KG1 (cell line): ENCODE data around the gene PPP3CA.
A peak's percentile ranks its signal among the peaks of the same experiment; 100 is the strongest.

Source experiments
- DNase-seq: peaks from one replicate; lab custom pipeline; 2025; lab: John Stamatoyannopoulos, UW

The PPP3CA gene

DNA sequence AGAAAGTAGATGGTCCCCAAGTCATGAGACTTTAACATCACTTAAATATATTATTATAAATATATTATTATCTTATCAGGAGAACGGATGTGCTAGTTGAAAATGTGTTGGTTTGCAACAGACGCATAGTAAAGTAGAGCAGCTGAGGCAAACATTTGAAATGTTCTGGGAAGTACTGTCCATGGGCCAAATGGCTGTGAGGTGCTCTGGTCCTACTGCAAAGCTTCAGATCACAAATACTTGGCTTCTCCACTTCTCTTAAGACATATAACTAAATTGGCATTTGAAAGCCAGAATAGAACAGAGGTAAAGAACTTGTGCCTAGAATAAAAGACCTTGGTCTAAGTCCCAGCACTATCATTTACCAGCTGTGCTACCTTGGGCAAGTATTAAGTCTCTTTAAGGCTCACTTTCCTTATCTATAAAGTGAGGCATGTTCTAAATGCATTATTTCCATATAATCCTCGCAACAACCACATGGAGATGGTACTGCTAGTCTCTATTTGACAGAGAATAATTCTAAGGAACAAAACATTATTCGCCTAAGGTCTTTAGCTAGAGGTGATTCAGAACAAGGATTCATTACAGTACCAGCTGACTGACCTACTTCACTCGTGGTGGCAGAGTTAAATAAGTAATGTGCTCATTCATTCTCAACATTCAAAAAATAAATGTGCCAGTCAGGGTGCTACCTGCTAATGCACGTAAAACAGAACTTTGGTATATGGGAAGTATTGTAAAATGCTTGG lies 297.1 kb downstream of the PPP3CA start:
- DNase-seq: no peak

DNA sequence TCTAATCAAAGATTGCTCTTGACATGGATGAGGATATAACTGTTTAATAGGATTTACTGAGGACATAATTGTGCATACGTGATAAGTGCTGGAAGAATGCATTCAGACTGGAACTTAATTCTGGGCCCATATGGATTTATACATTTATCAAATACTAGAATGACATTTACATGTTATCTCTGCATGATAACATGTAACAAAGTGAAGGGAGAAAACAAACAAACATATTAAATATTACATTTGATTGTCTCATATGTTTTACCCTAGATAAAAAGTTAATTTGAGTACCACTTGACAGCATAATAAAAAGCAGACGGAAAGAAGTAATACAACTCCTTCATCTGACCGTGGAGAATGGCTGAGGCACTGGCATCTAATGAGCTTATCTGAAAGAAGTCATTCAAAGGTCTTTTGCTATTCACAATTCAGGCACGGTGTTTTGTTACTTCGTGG lies 297.8 kb downstream of the PPP3CA start:
- no peak for DNase-seq

GRCh38 chr4:101044766-101045165 lies 302.6 kb downstream of the PPP3CA start:
- DNase-seq: no peak

DNA sequence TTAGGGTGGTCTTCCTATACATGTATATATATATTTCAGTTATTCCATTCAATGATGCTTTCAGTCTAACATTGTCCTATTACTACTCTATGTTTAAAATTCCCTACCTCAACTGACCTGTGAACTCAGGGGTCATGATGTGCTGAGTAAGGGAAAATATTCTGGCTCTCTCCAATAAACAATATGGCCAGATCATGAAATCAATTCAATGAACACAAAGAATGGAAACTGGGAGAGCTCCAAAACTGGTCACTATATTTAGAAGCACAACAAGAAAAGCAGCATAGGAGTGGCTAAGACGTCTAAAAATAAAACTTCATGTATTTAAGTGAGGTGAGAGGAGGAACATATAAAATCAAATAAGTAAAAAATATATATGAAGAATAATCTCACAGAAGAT lies 304.5 kb downstream of the PPP3CA start:
- DNase-seq: no peak

- no peak for DNase-seq
Measured at GRCh38 chr4:101040776-101041175, 306.6 kb downstream of the PPP3CA start.

DNA sequence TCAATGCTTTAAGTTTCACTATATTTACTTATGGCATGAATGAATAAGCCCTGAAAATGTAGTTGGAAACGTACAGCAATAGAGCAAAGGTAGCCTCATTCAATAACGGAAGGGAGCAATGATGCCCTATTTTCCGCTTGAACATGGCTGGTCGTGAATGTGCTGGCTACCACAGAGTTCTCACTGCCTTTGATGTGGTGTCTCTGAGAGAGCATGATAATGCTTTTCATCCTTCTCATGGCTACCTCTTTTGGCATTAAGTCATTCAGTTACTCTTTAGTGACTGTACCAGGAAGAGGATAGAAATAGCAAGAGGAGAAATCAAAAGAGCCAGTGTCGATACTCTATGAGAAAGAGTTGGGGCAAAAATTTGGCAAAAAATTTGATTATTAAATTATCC lies 308.0 kb downstream of the PPP3CA start:
- DNase-seq: no peak

- peak; percentile 22 for DNase-seq
Measured at GRCh38 chr4:101037938-101038413, 309.4 kb downstream of the PPP3CA start.

DNA sequence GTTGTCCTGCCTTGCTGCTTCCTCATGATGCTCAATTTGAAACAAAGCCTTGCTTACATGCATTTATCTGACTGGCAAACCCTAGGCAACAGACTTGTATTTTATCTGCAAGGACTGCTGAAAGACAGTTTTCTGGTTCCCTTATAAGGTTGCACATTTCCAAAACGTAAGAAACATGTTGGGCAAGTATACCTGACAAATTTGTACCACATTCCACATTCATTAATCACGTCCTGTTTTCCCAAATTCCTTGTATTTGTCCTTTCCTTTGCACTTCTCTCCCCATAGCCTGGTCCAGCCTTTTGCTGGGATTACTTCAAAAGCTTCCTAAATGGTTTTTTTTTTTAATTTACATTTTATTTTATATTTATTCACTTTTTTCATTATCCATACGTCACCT lies 310.1 kb downstream of the PPP3CA start:
- DNase-seq: no peak

- DNase-seq: no peak
Measured at GRCh38 chr4:101035487-101035886, 311.8 kb downstream of the PPP3CA start.

DNA sequence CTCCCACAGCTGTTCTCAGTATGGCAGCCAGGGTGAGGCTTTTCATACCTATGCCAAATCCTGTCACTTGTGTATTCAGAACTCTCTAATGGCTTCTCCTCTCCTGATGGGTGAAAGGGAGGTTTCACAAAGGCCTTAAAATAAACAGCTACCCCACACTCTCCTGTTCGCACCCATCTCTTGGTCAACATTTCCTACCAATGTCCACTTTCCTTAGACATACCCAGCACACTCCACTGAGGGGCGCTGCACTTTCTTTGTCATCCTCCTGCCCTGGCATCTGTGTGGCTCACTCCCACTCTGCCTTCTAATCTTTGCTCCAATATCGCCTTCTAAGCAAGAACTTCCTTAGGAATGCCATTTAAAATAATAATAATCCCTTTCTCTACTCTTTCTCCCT lies 313.3 kb downstream of the PPP3CA start:
- DNase-seq: no peak

DNA sequence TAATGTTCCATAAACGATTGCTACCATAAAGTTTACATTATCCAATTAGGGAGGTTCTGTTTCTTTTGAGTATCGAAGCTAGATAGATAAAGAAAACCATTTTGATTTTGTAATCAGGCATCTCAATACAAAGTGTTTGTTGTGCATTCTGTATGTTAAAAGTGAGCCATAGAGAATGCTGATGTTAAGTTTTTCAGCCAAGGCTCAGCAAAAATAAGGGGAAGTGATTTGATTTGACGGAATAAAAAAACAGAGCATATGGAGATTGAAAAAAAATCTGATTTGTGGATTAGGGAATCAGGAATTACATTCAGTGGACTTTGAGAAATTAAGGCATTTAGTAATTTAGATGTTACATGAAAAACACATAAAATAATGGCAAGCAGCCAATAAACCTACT lies 314.8 kb downstream of the PPP3CA start:
- DNase-seq: no peak

DNA sequence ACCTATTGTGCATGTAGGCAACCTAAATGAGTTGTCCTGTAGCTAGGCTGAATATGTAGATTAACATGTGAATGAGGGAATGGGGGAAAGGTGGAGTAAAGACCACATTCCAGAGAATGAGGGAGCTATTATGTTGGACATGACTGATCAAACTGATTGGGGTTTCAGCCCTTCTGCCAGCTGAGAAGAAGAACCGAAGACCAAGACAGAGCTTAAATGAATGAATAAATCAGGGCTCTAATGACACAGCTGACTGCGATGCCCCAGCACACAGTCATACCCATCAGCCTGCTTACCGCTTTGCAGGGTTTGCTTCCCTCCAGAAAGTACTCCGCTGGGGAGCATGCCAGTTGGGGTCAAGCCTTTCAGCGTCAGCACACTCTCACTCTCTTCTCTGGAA lies 315.4 kb downstream of the PPP3CA start:
- DNase-seq: no peak

GRCh38 chr4:101028886-101029285 lies 318.4 kb downstream of the PPP3CA start:
- DNase-seq: no peak

GRCh38 chr4:101027721-101028120 lies 319.6 kb downstream of the PPP3CA start:
- no peak for DNase-seq

DNA sequence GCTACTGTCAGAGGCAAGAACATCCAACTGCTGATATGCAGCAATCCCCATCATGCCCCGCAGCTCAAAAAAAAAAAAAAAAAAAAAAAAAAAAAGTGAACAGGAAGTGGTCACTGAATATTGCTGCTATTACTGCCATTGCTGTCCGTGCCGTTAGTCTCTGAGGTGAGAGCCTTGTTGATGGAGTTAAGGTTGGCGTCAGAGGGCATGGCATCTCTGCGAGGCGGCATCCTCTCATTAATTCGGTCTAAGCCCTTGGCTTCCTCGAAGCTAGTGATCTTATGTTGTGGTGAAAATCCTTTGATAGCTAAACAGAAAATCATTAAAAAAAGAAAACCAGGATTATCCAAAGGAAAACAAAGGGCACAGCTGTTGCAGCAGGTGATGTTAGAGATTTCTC lies 321.6 kb downstream of the PPP3CA start:
- DNase-seq: no peak

GRCh38 chr4:101022151-101023024 lies 324.9 kb downstream of the PPP3CA start:
- DNase-seq: no peak

DNA sequence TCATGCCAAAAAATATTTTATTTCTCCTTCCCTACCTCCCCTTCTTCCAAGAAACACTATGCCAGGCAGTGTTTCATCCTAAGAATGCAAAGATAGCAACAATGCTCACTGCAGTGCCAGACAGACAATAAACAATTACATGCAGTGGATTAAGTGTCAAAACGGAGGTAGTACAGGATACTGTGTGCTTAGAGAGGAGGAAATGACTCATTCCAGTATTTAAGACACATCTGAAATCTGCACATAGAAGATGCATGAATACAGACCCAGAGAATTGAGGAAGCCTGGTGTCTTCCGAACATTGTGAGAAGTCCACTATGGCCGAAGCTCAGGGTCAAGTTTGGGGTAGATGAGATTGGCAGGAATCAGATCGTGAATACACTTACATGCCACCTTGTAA lies 326.4 kb downstream of the PPP3CA start:
- DNase-seq: peak; percentile 58

DNA sequence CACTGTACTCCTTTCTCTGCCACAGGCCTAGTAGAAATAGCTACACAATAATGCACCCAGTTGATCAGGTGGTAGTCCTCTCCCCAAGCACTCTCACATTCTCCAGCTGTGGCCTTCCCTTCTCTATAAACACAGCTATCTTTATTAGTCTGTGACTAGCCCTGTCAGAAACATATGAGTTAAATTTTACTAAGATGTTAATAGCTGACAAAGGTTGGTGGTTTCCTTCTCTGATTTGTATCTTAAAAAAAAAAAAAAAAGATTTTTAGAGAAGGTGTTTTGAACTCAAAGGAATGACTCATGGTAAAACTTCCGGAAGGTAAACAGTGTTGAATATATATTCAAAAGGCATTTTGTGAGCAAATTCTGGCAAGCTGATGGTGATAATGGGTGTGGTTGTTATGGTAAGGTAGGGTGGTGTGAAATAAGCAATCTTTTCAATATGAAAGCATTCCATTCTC lies 327.4 kb downstream of the PPP3CA start:
- DNase-seq: no peak

GRCh38 chr4:101019313-101019712 lies 328.0 kb downstream of the PPP3CA start:
- DNase-seq: no peak

- DNase-seq: no peak
Measured at GRCh38 chr4:101018836-101019235, 328.5 kb downstream of the PPP3CA start.

DNA sequence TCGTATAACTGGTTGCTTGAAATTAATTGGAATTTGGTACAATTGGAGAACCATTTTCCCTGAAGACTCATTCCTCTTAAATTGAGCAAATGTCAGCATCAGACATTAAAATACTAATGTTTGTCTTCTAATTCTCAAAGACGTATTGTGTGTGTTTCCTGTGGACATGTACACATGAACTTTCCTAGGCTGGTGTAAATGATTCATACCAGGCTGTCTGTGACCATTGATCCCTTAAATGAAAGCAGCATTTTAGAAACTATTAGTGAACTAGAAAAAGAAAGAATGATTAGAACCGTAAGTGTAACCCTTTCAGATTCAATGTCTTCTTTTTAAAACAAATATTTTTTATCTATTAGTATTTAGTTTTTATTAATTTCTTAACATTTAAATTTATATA lies 332.9 kb downstream of the PPP3CA start:
- DNase-seq: no peak

GRCh38 chr4:101010987-101011386 lies 336.3 kb downstream of the PPP3CA start:
- DNase-seq: no peak

DNA sequence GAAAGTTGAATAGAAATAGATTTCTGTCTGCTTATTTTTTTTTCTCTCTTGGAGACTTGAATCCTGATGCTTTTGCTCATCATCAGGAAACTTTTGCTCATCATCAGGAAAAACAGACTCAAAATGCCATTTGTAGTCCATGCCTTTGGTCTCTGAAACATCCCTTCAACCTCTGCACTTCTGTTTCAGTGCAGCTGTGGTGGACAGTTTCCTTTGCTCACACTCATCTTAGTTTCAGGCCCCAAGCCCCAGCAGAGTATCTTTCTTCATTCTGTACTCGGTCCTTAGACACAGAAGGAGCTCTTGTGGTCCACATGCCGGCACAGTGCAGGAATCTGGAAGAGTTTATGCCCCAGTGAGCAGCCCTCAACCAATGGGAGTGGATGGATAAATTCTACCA lies 337.9 kb downstream of the PPP3CA start:
- no peak for DNase-seq
